ENCODE results near the gene PRRC2A.

Gene PRRC2A

GRCh38 chr6:31654574-31655348 lies 34.2 kb downstream of the PRRC2A start:
- TF ChIP-seq GABPA (IDR thresholded peaks at IDR 0.05; ENCODE audit: low read depth) (no peak), CTCF (IDR thresholded peaks at IDR 0.05; ENCODE audit: insufficient read depth, low read length) (no peak), POLR2AphosphoS5 (IDR thresholded peaks at IDR 0.05; ENCODE audit: low read depth) (no peak), REST (IDR thresholded peaks at IDR 0.05; ENCODE audit: insufficient replicate concordance, low read depth) (no peak), SPI1 (IDR thresholded peaks at IDR 0.05; ENCODE audit: borderline replicate concordance, low read depth) (no peak)
- DNase-seq (ENCODE audit: low read depth in 1 of 2, low spot score in 1 of 2): no peak
- Histone ChIP-seq H3K27ac (replicated peaks) (no peak overlapping the region), H3K27me3 (ENCODE audit: insufficient read depth, poor library complexity, severe bottlenecking) (no peaks in the 10 kb centered on the region), H3K4me3 (replicated peaks; ENCODE audit: insufficient read depth, low read length) (no peak overlapping the region)

GRCh38 chr6:31655349-31656237 lies 35.1 kb downstream of the PRRC2A start, which contains the start of gene APOM:
Gene APOM (plus strand): TSS chr6:31655894. CDS start chr6:31655967, 73 bp downstream.
- Histone ChIP-seq H3K27me3 (ENCODE audit: insufficient read depth, poor library complexity, severe bottlenecking) (no peaks in the 10 kb centered on the region), H3K4me3 (replicated peaks; ENCODE audit: insufficient read depth, low read length) (no peak within 1 kb of the TSS), H3K27ac (replicated peaks) (no peak within 1 kb of the TSS)
- TF ChIP-seq CTCF (IDR thresholded peaks at IDR 0.05; ENCODE audit: insufficient read depth, low read length) (no peak), REST (IDR thresholded peaks at IDR 0.05; ENCODE audit: insufficient replicate concordance, low read depth) (no peak), POLR2AphosphoS5 (IDR thresholded peaks at IDR 0.05; ENCODE audit: low read depth) (no peak), SPI1 (IDR thresholded peaks at IDR 0.05; ENCODE audit: borderline replicate concordance, low read depth) (no peak), GABPA (IDR thresholded peaks at IDR 0.05; ENCODE audit: low read depth) (no peak)
- DNase-seq (ENCODE audit: low read depth in 1 of 2, low spot score in 1 of 2): no peak

GRCh38 chr6:31657406-31658157 lies 37.1 kb downstream of the PRRC2A start:
- no peaks in the 10 kb centered on the region for H3K27me3 ChIP-seq (ENCODE audit: insufficient read depth, poor library complexity, severe bottlenecking)
- DNase-seq (ENCODE audit: low read depth in 1 of 2, low spot score in 1 of 2): no peak
- H3K4me3 ChIP-seq (replicated peaks; ENCODE audit: insufficient read depth, low read length): no peak overlapping the region
- TF ChIP-seq GABPA (IDR thresholded peaks at IDR 0.05; ENCODE audit: low read depth): no peak
- TF ChIP-seq POLR2AphosphoS5 (IDR thresholded peaks at IDR 0.05; ENCODE audit: low read depth): no peak
- TF ChIP-seq REST (IDR thresholded peaks at IDR 0.05; ENCODE audit: insufficient replicate concordance, low read depth): no peak
- H3K27ac ChIP-seq (replicated peaks): no peak overlapping the region
